Suprapubic skin (tissue), 4 donors: ENCODE results near the gene NR2F6. TPM values are rescaled to one million over a fixed set of nuclear protein-coding genes. Genes with fewer than 3 reads are reported as not detected.

Experiments
- DNase-seq, 2 donors: peaks; one replicate each; pipeline ENCODE4 v3.0.0-alpha.2; 2019; ENCODE audit warnings: low spot score in 2 of 2
- H3K27ac ChIP-seq: fragments of 200-600 bp; sonication (generic); one replicate; pipeline ENCODE4 v1.5.1; 2019
- H3K27me3 ChIP-seq: fragments of 200-600 bp; sonication (generic); one replicate; pipeline ENCODE4 v1.5.1; 2019
- H3K36me3 ChIP-seq: fragments of 200-600 bp; sonication (generic); one replicate; pipeline ENCODE4 v1.5.1; 2019
- H3K4me1 ChIP-seq: fragments of 200-600 bp; sonication (generic); one replicate; pipeline ENCODE4 v1.5.1; 2019
- H3K4me3 ChIP-seq: fragments of 200-600 bp; sonication (generic); one replicate; pipeline ENCODE4 v1.5.1; 2019; ENCODE audit warnings: mild to moderate bottlenecking
- H3K9me3 ChIP-seq: fragments of 200-600 bp; sonication (generic); one replicate; pipeline ENCODE4 v1.5.1; 2019
- EP300 ChIP-seq: sonication (generic); formaldehyde crosslinking; IDR thresholded peaks from one replicate; pipeline ENCODE4 v1.6.1; 2017; ENCODE audit warnings: antibody characterized with exemption
- POLR2A ChIP-seq, 2 donors: fragments of 450-650 bp; IDR thresholded peaks; one replicate each; pipeline ENCODE4 v1.6.1; 2017; ENCODE audit warnings: antibody characterized with exemption in 2 of 2, mild to moderate bottlenecking in 2 of 2, moderate library complexity in 2 of 2
- POLR2AphosphoS5 ChIP-seq, 3 donors: sonication (generic); formaldehyde crosslinking; IDR thresholded peaks; one replicate each; pipeline ENCODE4 v1.6.1; 2017; ENCODE audit warnings: antibody characterized with exemption in 3 of 3
- WGBS: methylation state at CpG from one replicate; pipeline ENCODE4 v1.1.5; 2018; 5-methylcytosine and 5-hydroxymethylcytosine counted together
- total RNA-seq, 4 donors: library from RNA; depleted of rRNA; stranded (reverse); fragments of >200 nt; gene quantifications; one replicate each; pipeline ENCODE4 v1.1.0, GENCODE V29; 2016
- TF ChIP-seq, protein P1 (sequence below), 2 donors: fragments of 200-600 bp in 1 of 2; fragments of 450-650 bp in 1 of 2; sonication (generic) in 1 of 2; IDR thresholded peaks; one replicate each; pipeline ENCODE4 v1.5.1; 2016 to 2019; ENCODE audit warnings: antibody characterized with exemption in 2 of 2, mild to moderate bottlenecking in 1 of 2, moderate library complexity in 1 of 2

NR2F6 gene
- total RNA-seq, 4 donors from 2014 or later = 25.8 to 79.3 (median 54.8) TPM

DNA sequence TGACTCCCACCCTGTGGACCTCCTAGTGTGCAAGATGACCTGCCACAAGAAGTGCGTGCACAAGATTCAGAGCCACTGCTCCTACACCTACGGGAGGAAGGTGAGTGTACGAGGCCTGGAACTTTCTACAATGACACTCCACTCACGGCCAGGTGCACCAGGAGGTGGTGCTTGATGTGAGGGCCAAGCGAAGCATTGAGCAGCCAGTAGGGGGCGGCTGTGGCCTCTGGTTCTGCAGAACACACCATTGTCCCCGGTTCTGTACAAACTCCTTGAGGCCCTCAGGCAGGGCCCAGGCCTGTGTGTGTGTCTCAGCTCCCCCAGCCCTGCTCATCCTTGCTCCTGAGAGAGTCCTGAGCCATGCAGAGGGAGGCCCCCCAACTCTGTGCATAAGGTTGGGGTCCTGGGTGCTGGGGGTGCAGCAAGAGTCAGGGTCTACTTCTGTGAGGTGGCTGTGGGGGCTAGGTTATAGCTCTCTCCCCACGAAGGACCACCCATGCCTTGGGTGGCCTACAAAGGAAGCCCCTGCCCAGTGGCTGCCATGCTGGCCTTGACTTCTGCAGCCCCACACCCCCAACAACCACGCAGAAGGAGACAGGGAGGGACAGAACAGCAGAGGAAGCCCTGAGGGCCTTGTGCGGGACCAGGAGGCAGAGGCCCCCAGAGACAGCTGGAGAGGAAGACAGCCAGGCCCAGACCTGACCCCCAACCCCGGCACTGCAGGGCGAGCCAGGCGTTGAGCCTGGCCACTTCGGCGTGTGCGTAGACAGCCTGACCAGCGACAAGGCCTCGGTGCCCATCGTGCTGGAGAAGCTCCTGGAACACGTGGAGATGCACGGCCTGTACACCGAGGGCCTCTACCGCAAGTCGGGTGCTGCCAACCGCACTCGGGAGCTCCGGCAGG lies 40.2 kb downstream of the NR2F6 start:
- TF ChIP-seq EP300 = no peak
- TF ChIP-seq, protein P1, sequence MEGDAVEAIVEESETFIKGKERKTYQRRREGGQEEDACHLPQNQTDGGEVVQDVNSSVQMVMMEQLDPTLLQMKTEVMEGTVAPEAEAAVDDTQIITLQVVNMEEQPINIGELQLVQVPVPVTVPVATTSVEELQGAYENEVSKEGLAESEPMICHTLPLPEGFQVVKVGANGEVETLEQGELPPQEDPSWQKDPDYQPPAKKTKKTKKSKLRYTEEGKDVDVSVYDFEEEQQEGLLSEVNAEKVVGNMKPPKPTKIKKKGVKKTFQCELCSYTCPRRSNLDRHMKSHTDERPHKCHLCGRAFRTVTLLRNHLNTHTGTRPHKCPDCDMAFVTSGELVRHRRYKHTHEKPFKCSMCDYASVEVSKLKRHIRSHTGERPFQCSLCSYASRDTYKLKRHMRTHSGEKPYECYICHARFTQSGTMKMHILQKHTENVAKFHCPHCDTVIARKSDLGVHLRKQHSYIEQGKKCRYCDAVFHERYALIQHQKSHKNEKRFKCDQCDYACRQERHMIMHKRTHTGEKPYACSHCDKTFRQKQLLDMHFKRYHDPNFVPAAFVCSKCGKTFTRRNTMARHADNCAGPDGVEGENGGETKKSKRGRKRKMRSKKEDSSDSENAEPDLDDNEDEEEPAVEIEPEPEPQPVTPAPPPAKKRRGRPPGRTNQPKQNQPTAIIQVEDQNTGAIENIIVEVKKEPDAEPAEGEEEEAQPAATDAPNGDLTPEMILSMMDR (IDR thresholded peaks at IDR 0.05) = peak; percentile 39 to 54
- no peaks in the 10 kb centered on the region for H3K9me3 ChIP-seq
- 60% methylated on average over 11 of the region's 27 CpGs for WGBS
- no peak overlapping the region for H3K4me3 ChIP-seq
- peaks cover 88% of the 10 kb centered on the region for H3K36me3 ChIP-seq
- no peaks in the 10 kb centered on the region for H3K27me3 ChIP-seq
- no peak overlapping the region for H3K27ac ChIP-seq
- no peak for DNase-seq
- no peaks in the 10 kb centered on the region for H3K4me1 ChIP-seq

DNA sequence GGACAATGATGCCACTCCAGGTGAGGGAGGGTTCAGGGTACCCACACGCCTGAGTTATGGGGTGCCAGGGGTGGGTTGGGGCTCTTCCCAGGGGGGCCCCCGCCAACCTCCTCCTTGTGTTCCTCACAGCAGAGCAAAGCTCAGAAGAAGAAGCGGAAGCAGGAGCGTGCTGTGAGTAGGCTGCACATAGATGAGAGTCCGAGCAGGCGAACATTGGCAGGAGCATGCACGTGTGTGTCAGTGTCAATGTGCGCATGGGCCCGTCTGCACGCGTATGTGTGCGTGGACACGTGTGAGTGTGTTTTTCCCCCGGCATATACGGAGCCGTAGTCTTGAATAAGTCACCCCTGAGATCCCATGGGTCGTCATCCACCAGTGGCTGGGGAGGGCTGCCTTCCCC lies 43.0 kb downstream of the NR2F6 start:
- TF ChIP-seq, protein P1 (IDR thresholded peaks at IDR 0.05) = no peak
- TF ChIP-seq POLR2AphosphoS5 (IDR thresholded peaks at IDR 0.05) (no peak), POLR2A (IDR thresholded peaks at IDR 0.05) (no peak), EP300 (no peak)
- Histone ChIP-seq H3K36me3 (peaks cover 90% of the 10 kb centered on the region), H3K4me1 (no peaks in the 10 kb centered on the region), H3K4me3 (no peak overlapping the region), H3K27ac (no peak overlapping the region), H3K27me3 (no peaks in the 10 kb centered on the region), H3K9me3 (no peaks in the 10 kb centered on the region)
- WGBS = 87% methylated on average over 17 of the region's 17 CpGs
- DNase-seq = no peak

DNA sequence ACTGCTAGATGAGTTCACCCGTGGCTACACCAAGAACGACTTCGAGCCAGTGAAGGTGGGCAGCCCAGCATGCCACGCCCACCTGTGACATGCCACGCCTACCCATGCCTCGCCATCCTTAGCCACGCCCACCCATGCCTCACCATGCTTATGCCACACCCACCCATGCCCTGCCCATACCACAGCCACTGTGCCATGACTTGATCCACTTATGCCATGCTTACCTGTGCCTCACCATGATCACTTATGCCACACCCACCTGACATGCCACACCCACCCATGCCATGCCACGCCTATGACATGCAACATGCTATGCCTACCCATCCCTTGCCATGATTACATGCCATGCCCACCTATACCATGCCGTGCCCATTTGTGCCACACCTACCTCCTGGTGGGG lies 43.5 kb downstream of the NR2F6 start:
- Histone ChIP-seq H3K9me3 (no peaks in the 10 kb centered on the region), H3K36me3 (peaks cover 92% of the 10 kb centered on the region), H3K27ac (no peak overlapping the region), H3K4me1 (no peaks in the 10 kb centered on the region), H3K4me3 (no peak overlapping the region), H3K27me3 (no peaks in the 10 kb centered on the region)
- 83% methylated on average over 9 of the region's 9 CpGs for WGBS
- TF ChIP-seq POLR2AphosphoS5 (IDR thresholded peaks at IDR 0.05) = no peak
- TF ChIP-seq EP300 = no peak
- TF ChIP-seq POLR2A (IDR thresholded peaks at IDR 0.05) = no peak
- TF ChIP-seq, protein P1 (IDR thresholded peaks at IDR 0.05) = no peak
- DNase-seq = no peak

DNA sequence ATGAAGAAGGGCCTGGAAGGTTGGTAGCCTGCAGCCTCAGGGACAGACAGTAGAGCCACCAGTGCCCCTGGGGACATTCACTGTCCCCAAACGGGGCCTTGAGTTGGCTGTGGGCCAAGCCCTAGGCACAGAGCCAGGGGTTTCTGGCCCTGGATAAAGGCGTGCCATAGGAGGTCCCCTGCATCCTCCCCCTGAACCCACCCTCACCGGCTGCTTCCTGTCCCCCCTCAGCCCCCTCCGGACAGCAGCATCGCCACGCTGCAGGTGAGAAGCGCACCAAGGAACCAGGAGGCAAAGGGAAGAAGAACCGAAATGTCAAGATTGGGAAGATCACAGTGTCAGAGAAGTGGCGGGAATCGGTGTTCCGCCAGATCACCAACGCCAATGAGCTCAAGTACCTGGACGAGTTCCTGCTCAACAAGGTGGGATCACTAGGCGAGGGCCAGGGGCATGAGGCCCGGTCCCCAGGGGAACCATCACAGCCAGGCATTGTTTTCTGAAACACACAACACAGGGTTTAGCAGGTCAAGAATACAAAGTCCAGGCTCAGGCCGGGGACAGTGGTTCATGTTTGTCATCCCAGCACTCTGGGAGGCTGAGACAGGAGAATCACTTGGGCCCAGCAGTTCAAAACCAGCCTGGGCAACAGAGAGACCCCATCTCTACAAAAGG lies 45.2 kb downstream of the NR2F6 start:
- no peak overlapping the region for H3K4me3 ChIP-seq
- H3K9me3 ChIP-seq = no peaks in the 10 kb centered on the region
- no peak for DNase-seq
- H3K27me3 ChIP-seq = no peaks in the 10 kb centered on the region
- WGBS = 90% methylated on average over 14 of the region's 16 CpGs
- TF ChIP-seq POLR2AphosphoS5 (IDR thresholded peaks at IDR 0.05) (no peak), EP300 (no peak), POLR2A (IDR thresholded peaks at IDR 0.05) (no peak)
- TF ChIP-seq, protein P1 (IDR thresholded peaks at IDR 0.05) = no peak
- H3K36me3 ChIP-seq = peaks cover 81% of the 10 kb centered on the region
- H3K27ac ChIP-seq = no peak overlapping the region
- H3K4me1 ChIP-seq = no peaks in the 10 kb centered on the region

DNA sequence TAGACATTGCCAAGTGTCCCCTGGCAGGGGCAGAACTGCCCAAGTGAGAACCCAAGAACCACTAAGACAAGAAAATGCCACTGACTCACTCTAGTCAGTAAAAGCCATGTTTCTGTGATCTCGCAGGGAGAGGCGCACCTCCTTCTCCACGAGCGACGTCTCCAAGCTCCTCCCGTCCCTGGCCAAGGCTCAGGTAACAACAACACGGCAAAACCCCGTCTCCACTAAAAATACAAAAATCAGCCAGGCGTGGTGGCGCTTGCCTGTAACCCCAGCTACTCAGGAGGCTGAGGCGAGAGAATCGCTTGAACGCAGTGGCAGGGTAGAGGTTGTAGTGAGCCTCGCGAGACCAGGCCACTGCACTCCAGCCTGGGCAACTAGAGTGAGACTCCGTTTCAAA lies 48.1 kb downstream of the NR2F6 start:
- WGBS = 95% methylated on average over 16 of the region's 16 CpGs
- peaks cover 83% of the 10 kb centered on the region for H3K36me3 ChIP-seq

More for the DNA sequence above, 48.1 kb downstream of the NR2F6 start:
- Histone ChIP-seq H3K27ac (no peak overlapping the region), H3K4me3 (no peak overlapping the region), H3K9me3 (no peaks in the 10 kb centered on the region), H3K27me3 (no peaks in the 10 kb centered on the region), H3K4me1 (no peaks in the 10 kb centered on the region)
- no peak for TF ChIP-seq POLR2A (IDR thresholded peaks at IDR 0.05)
- no peak for DNase-seq
